ENCODE results near the gene KCNQ5.
"Not testable (repeated sequence)": the region's sequence is repeated elsewhere in the genome, so short reads cannot be mapped to it uniquely, and the experiment has no call there.

The KCNQ5 gene

GRCh38 chr6:72876256-72876655 is 254.4 kb downstream of the KCNQ5 start:
- no peak overlapping the region for H3K27ac Mint-ChIP-seq
- H3K9me3 Mint-ChIP-seq = no peaks in the 10 kb centered on the region
- no peaks in the 10 kb centered on the region for H3K36me3 Mint-ChIP-seq
- H3K4me1 Mint-ChIP-seq = no peaks in the 10 kb centered on the region
- no peak overlapping the region for H3K4me3 Mint-ChIP-seq
- no peaks in the 10 kb centered on the region for H3K27me3 Mint-ChIP-seq
- ATAC-seq = no peak

- H3K27ac Mint-ChIP-seq = no peak overlapping the region
- ATAC-seq = no peak
- H3K27me3 Mint-ChIP-seq = no peaks in the 10 kb centered on the region
- peaks cover 20% of the 10 kb centered on the region for H3K36me3 Mint-ChIP-seq
- H3K4me1 Mint-ChIP-seq = no peaks in the 10 kb centered on the region
- no peak overlapping the region for H3K4me3 Mint-ChIP-seq
- H3K9me3 Mint-ChIP-seq = peaks cover 15% of the 10 kb centered on the region
Measured at GRCh38 chr6:72886170-72886569, 264.3 kb downstream of the KCNQ5 start.

GRCh38 chr6:72890233-72890632 is 268.4 kb downstream of the KCNQ5 start:
- ATAC-seq = no peak
- H3K36me3 Mint-ChIP-seq = peaks cover 13% of the 10 kb centered on the region
- no peaks in the 10 kb centered on the region for H3K4me1 Mint-ChIP-seq
- no peak overlapping the region for H3K4me3 Mint-ChIP-seq
- no peaks in the 10 kb centered on the region for H3K27me3 Mint-ChIP-seq
- no peak overlapping the region for H3K27ac Mint-ChIP-seq
- peaks cover 15% of the 10 kb centered on the region for H3K9me3 Mint-ChIP-seq

- H3K4me1 Mint-ChIP-seq = no peaks in the 10 kb centered on the region
- H3K27me3 Mint-ChIP-seq = no peaks in the 10 kb centered on the region
- no peak overlapping the region for H3K27ac Mint-ChIP-seq
- peaks cover 12% of the 10 kb centered on the region for H3K9me3 Mint-ChIP-seq
- H3K36me3 Mint-ChIP-seq = peaks cover 9% of the 10 kb centered on the region
- ATAC-seq = no peak
- no peak overlapping the region for H3K4me3 Mint-ChIP-seq
Measured at GRCh38 chr6:72890671-72891070, 268.8 kb downstream of the KCNQ5 start.

GRCh38 chr6:72892901-72893300 is 271.0 kb downstream of the KCNQ5 start:
- H3K27me3 Mint-ChIP-seq = no peaks in the 10 kb centered on the region
- H3K36me3 Mint-ChIP-seq = peaks cover 12% of the 10 kb centered on the region
- H3K9me3 Mint-ChIP-seq = peaks cover 6% of the 10 kb centered on the region
- no peaks in the 10 kb centered on the region for H3K4me1 Mint-ChIP-seq
- ATAC-seq = no peak
- no peak overlapping the region for H3K4me3 Mint-ChIP-seq
- H3K27ac Mint-ChIP-seq = no peak overlapping the region

GRCh38 chr6:72894091-72894490 is 272.2 kb downstream of the KCNQ5 start:
- no peak for ATAC-seq
- Mint-ChIP-seq H3K4me3 (no peak overlapping the region), H3K27me3 (no peaks in the 10 kb centered on the region), H3K4me1 (no peaks in the 10 kb centered on the region), H3K36me3 (peaks cover 23% of the 10 kb centered on the region), H3K27ac (no peak overlapping the region), H3K9me3 (peaks cover 6% of the 10 kb centered on the region)

- not testable (repeated sequence) for H3K27me3 Mint-ChIP-seq, H3K4me3 Mint-ChIP-seq, H3K27ac Mint-ChIP-seq, H3K9me3 Mint-ChIP-seq, ATAC-seq
- Mint-ChIP-seq H3K4me1 (peaks cover 13% of the 10 kb centered on the region), H3K36me3 (peaks cover 32% of the 10 kb centered on the region)
Measured at GRCh38 chr6:72898313-72898712, 276.4 kb downstream of the KCNQ5 start.

GRCh38 chr6:72905705-72906478 is 284.0 kb downstream of the KCNQ5 start:
- no peaks in the 10 kb centered on the region for H3K27me3 Mint-ChIP-seq
- no peak overlapping the region for H3K27ac Mint-ChIP-seq
- no peak for ATAC-seq
- H3K9me3 Mint-ChIP-seq = peaks cover 10% of the 10 kb centered on the region
- H3K36me3 Mint-ChIP-seq = peaks cover 17% of the 10 kb centered on the region
- H3K4me3 Mint-ChIP-seq = no peak overlapping the region
- peaks cover 38% of the 10 kb centered on the region for H3K4me1 Mint-ChIP-seq

GRCh38 chr6:72911463-72912155 is 289.7 kb downstream of the KCNQ5 start:
- ATAC-seq = no peak
- H3K27ac Mint-ChIP-seq = no peak overlapping the region
- H3K4me1 Mint-ChIP-seq = peaks cover 11% of the 10 kb centered on the region
- no peak overlapping the region for H3K4me3 Mint-ChIP-seq
- no peaks in the 10 kb centered on the region for H3K27me3 Mint-ChIP-seq
- H3K36me3 Mint-ChIP-seq = no peaks in the 10 kb centered on the region
- H3K9me3 Mint-ChIP-seq = no peaks in the 10 kb centered on the region

- no peak overlapping the region for H3K4me3 Mint-ChIP-seq
- H3K27ac Mint-ChIP-seq = no peak overlapping the region
- H3K4me1 Mint-ChIP-seq = peaks cover 13% of the 10 kb centered on the region
- H3K36me3 Mint-ChIP-seq = no peaks in the 10 kb centered on the region
- ATAC-seq = no peak
- H3K27me3 Mint-ChIP-seq = no peaks in the 10 kb centered on the region
- no peaks in the 10 kb centered on the region for H3K9me3 Mint-ChIP-seq
Measured at GRCh38 chr6:72913797-72914196, 291.9 kb downstream of the KCNQ5 start.

- no peak overlapping the region for H3K27ac Mint-ChIP-seq
- ATAC-seq = no peak
Measured at GRCh38 chr6:72916298-72916697, 294.4 kb downstream of the KCNQ5 start.

GRCh38 chr6:72916906-72917305 is 295.0 kb downstream of the KCNQ5 start:
- peaks cover 16% of the 10 kb centered on the region for H3K4me1 Mint-ChIP-seq
- no peak for ATAC-seq
- no peaks in the 10 kb centered on the region for H3K9me3 Mint-ChIP-seq
- H3K4me3 Mint-ChIP-seq = no peak overlapping the region
- H3K27me3 Mint-ChIP-seq = no peaks in the 10 kb centered on the region
- no peaks in the 10 kb centered on the region for H3K36me3 Mint-ChIP-seq
- H3K27ac Mint-ChIP-seq = no peak overlapping the region

More at GRCh38 chr6:72916298-72916697, 294.4 kb downstream of the KCNQ5 start:
- Mint-ChIP-seq H3K36me3 (no peaks in the 10 kb centered on the region), H3K4me1 (peaks cover 16% of the 10 kb centered on the region), H3K27me3 (no peaks in the 10 kb centered on the region), H3K4me3 (no peak overlapping the region), H3K9me3 (no peaks in the 10 kb centered on the region)

- no peak for ATAC-seq
- H3K9me3 Mint-ChIP-seq = no peaks in the 10 kb centered on the region
- peaks cover 10% of the 10 kb centered on the region for H3K4me1 Mint-ChIP-seq
- no peak overlapping the region for H3K4me3 Mint-ChIP-seq
- peaks cover 8% of the 10 kb centered on the region for H3K36me3 Mint-ChIP-seq
- no peaks in the 10 kb centered on the region for H3K27me3 Mint-ChIP-seq
- H3K27ac Mint-ChIP-seq = no peak overlapping the region
Measured at GRCh38 chr6:72922401-72922800, 300.5 kb downstream of the KCNQ5 start.

GRCh38 chr6:72925136-72925535 is 303.3 kb downstream of the KCNQ5 start:
- no peaks in the 10 kb centered on the region for H3K9me3 Mint-ChIP-seq
- no peak overlapping the region for H3K27ac Mint-ChIP-seq
- no peaks in the 10 kb centered on the region for H3K27me3 Mint-ChIP-seq
- peaks cover 8% of the 10 kb centered on the region for H3K36me3 Mint-ChIP-seq
- H3K4me3 Mint-ChIP-seq = no peak overlapping the region
- ATAC-seq = no peak
- H3K4me1 Mint-ChIP-seq = no peaks in the 10 kb centered on the region

- H3K27ac Mint-ChIP-seq = no peak overlapping the region
Measured at GRCh38 chr6:72930556-72931132, 308.8 kb downstream of the KCNQ5 start.

More at GRCh38 chr6:72930556-72931132, 308.8 kb downstream of the KCNQ5 start:
- Mint-ChIP-seq H3K4me1 (no peaks in the 10 kb centered on the region), H3K27me3 (no peaks in the 10 kb centered on the region), H3K36me3 (peaks cover 3% of the 10 kb centered on the region), H3K4me3 (no peak overlapping the region), H3K9me3 (no peaks in the 10 kb centered on the region)
- ATAC-seq = no peak

All from stimulated activated memory B cell treated with anti-CD40 and anti-IgM and Interleukin-4, amounts not matched to agents 10 μg/mL and 1 μg/mL and 100 μg/mL, for 72 hours (primary cell).